H9 (cell line): ENCODE results near the gene TAOK3. TPM values are rescaled to one million over a fixed set of nuclear protein-coding genes. Genes with fewer than 3 reads are reported as not detected.

Experiments
- DNase-seq: peaks from one replicate; pipeline ENCODE4 v3.0.0-alpha.2; 2017
- H2AFZ ChIP-seq: one replicate; pipeline ENCODE4 v1.6.1; 2013; ENCODE audit warnings: mild to moderate bottlenecking, low read length, control low read depth, moderate library complexity
- H2AK5ac ChIP-seq: 2 replicates; pipeline ENCODE4 v1.6.1; 2013; ENCODE audit warnings: low read length, control low read depth, mixed read lengths; ENCODE audit not compliant: insufficient read length
- H2BK120ac ChIP-seq: one replicate; pipeline ENCODE4 v1.6.1; 2013; ENCODE audit warnings: low read depth, mild to moderate bottlenecking, low read length, control low read depth, inconsistent platforms; ENCODE audit not compliant: poor library complexity, severe bottlenecking
- H2BK12ac ChIP-seq: 2 replicates; pipeline ENCODE4 v1.6.1; 2013; ENCODE audit warnings: low read length, control low read depth, mixed read lengths, low read depth; ENCODE audit not compliant: insufficient read length
- H2BK15ac ChIP-seq: 2 replicates; pipeline ENCODE4 v1.6.1; 2013; ENCODE audit warnings: low read depth, low read length, control low read depth
- H2BK20ac ChIP-seq: one replicate; pipeline ENCODE4 v1.6.1; 2013; ENCODE audit warnings: low read depth, mild to moderate bottlenecking, low read length, control low read depth, inconsistent platforms; ENCODE audit not compliant: poor library complexity, severe bottlenecking
- H2BK5ac ChIP-seq: 2 replicates; pipeline ENCODE4 v1.6.1; 2013; ENCODE audit warnings: low read length, control low read depth, mixed read lengths; ENCODE audit not compliant: insufficient read length
- H3K14ac ChIP-seq: 2 replicates; pipeline ENCODE4 v1.6.1; 2013; ENCODE audit warnings: low read length, control low read depth; ENCODE audit not compliant: insufficient read depth
- H3K18ac ChIP-seq: 2 replicates; pipeline ENCODE4 v1.6.1; 2013; ENCODE audit warnings: low read depth, mild to moderate bottlenecking, mixed read lengths, low read length, control low read depth; ENCODE audit not compliant: insufficient read length
- H3K23ac ChIP-seq: 2 replicates; pipeline ENCODE4 v1.6.1; 2013; ENCODE audit warnings: low read length, control low read depth, mixed read lengths, low read depth; ENCODE audit not compliant: insufficient read length
- H3K23me2 ChIP-seq: 2 replicates; pipeline ENCODE4 v1.6.1; 2013; ENCODE audit warnings: low read depth, mild to moderate bottlenecking, mixed read lengths, low read length, control low read depth; ENCODE audit not compliant: insufficient read length, poor library complexity, severe bottlenecking
- H3K27ac ChIP-seq: 2 replicates; pipeline ENCODE4 v1.5.1; 2013; ENCODE audit warnings: low read length, control low read depth, mixed read lengths, low read depth; ENCODE audit not compliant: insufficient read length
- H3K27me3 ChIP-seq: 2 replicates; pipeline ENCODE4 v1.6.1; 2013; ENCODE audit warnings: low read length, control low read depth, inconsistent platforms; ENCODE audit not compliant: insufficient read depth
- H3K4ac ChIP-seq: 2 replicates; pipeline ENCODE4 v1.6.1; 2013; ENCODE audit warnings: low read depth, mild to moderate bottlenecking, control low read depth, inconsistent platforms, low read length, moderate library complexity
- H3K4me1 ChIP-seq: 2 replicates; pipeline ENCODE4 v1.6.1; 2013; ENCODE audit warnings: low read length, control low read depth, inconsistent platforms; ENCODE audit not compliant: insufficient read depth
- H3K4me2 ChIP-seq: 2 replicates; pipeline ENCODE4 v1.6.1; 2013; ENCODE audit warnings: low read length, control low read depth, mixed read lengths; ENCODE audit not compliant: insufficient read length, insufficient read depth
- H3K56ac ChIP-seq: 2 replicates; pipeline ENCODE4 v1.6.1; 2013; ENCODE audit warnings: low read depth, mild to moderate bottlenecking, mixed read lengths, low read length, control low read depth; ENCODE audit not compliant: insufficient read length
- H3K79me1 ChIP-seq: 2 replicates; pipeline ENCODE4 v1.6.1; 2013; ENCODE audit warnings: low read depth, mild to moderate bottlenecking, moderate library complexity, low read length, control low read depth, inconsistent platforms; ENCODE audit not compliant: insufficient read depth, poor library complexity, severe bottlenecking
- H3K79me2 ChIP-seq: 2 replicates; pipeline ENCODE4 v1.6.1; 2013; ENCODE audit warnings: low read length, control low read depth, inconsistent platforms; ENCODE audit not compliant: insufficient read depth
- H3K9ac ChIP-seq: 2 replicates; pipeline ENCODE4 v1.6.1; 2013; ENCODE audit warnings: low read length, control low read depth, mixed read lengths; ENCODE audit not compliant: insufficient read length; ENCODE audit errors: extremely low read depth
- H3K9me3 ChIP-seq: one replicate; pipeline ENCODE4 v1.6.1; 2013; ENCODE audit warnings: low read depth, low read length, inconsistent platforms; ENCODE audit not compliant: control insufficient read depth
- H3T11ph ChIP-seq: one replicate; pipeline ENCODE4 v1.6.1; 2013; ENCODE audit warnings: mild to moderate bottlenecking, low read length, control low read depth, inconsistent platforms
- H4K20me1 ChIP-seq: one replicate; pipeline ENCODE4 v1.6.1; 2013; ENCODE audit not compliant: control insufficient read depth, insufficient read length, insufficient read depth
- H4K5ac ChIP-seq: 2 replicates; pipeline ENCODE4 v1.6.1; 2013; ENCODE audit warnings: low read depth, mild to moderate bottlenecking, mixed read lengths, low read length, control low read depth; ENCODE audit not compliant: insufficient read length
- H4K8ac ChIP-seq: replicated peaks from 2 replicates; pipeline ENCODE4 v1.6.1; 2013; ENCODE audit warnings: low read length, control low read depth, mixed read lengths, low read depth; ENCODE audit not compliant: insufficient read length
- H4K91ac ChIP-seq: 2 replicates; pipeline ENCODE4 v1.6.1; 2013; ENCODE audit warnings: low read depth, mild to moderate bottlenecking, moderate library complexity, mixed read lengths, low read length, control low read depth; ENCODE audit not compliant: insufficient read length
- H3K27ac Mint-ChIP-seq, 3 experiments: 2 replicates in 2 of 3; 3 replicates in 1 of 3; pipeline ENCODE4 v1.8.0; 2020 to 2021; ENCODE audit warnings: mixed read lengths in 3 of 3, mild to moderate bottlenecking in 1 of 3, moderate library complexity in 1 of 3
- H3K27me3 Mint-ChIP-seq: 2 replicates; pipeline ENCODE4 v1.8.0; 2021; ENCODE audit warnings: low read depth, mild to moderate bottlenecking, moderate library complexity, mixed read lengths
- H3K36me3 Mint-ChIP-seq, 3 experiments: 2 replicates in 2 of 3; 3 replicates in 1 of 3; pipeline ENCODE4 v1.8.0; 2020 to 2021; ENCODE audit warnings: low read depth in 3 of 3, mixed read lengths in 3 of 3; ENCODE audit not compliant: insufficient read depth in 1 of 3
- H3K4me1 Mint-ChIP-seq, 2 experiments: 2 replicates each; pipeline ENCODE4 v1.8.0; 2020; ENCODE audit warnings: mixed read lengths in 2 of 2
- H3K4me3 Mint-ChIP-seq, 2 experiments: 2 replicates in 1 of 2; 3 replicates in 1 of 2; pipeline ENCODE4 v1.8.0; 2020 to 2021; ENCODE audit warnings: mild to moderate bottlenecking in 2 of 2, mixed read lengths in 2 of 2, moderate library complexity in 1 of 2
- H3K9me3 Mint-ChIP-seq, 2 experiments: 2 replicates in 1 of 2; 3 replicates in 1 of 2; pipeline ENCODE4 v1.8.0; 2020; ENCODE audit warnings: mild to moderate bottlenecking in 2 of 2, mixed read lengths in 2 of 2, moderate library complexity in 1 of 2
- WGBS: extraction: QIAGEN DNeasy Blood & Tissue Kit; methylation state at CpG from one replicate; pipeline ENCODE4 v1.1.7; 2013; ENCODE audit warnings: missing lambda C conversion rate, low lambda C conversion rate, mixed read lengths; ENCODE audit not compliant: insufficient read length; ENCODE audit errors: extremely low coverage; 5-methylcytosine and 5-hydroxymethylcytosine counted together
- total RNA-seq: library from RNA; stranded (reverse); gene quantifications from 2 replicates; pipeline ENCODE4 v1.2.1, GENCODE V29; 2021
- TF ChIP-seq, protein P1 (sequence below): fragments of 200-600 bp; sonication (generic); conservative IDR thresholded peaks from 3 replicates; pipeline ENCODE4 v1.8.0; 2021; ENCODE audit warnings: antibody characterized with exemption, mild to moderate bottlenecking

Gene TAOK3
- total RNA-seq, 1 experiment from 2014 or later, result 5.2 TPM

DNA sequence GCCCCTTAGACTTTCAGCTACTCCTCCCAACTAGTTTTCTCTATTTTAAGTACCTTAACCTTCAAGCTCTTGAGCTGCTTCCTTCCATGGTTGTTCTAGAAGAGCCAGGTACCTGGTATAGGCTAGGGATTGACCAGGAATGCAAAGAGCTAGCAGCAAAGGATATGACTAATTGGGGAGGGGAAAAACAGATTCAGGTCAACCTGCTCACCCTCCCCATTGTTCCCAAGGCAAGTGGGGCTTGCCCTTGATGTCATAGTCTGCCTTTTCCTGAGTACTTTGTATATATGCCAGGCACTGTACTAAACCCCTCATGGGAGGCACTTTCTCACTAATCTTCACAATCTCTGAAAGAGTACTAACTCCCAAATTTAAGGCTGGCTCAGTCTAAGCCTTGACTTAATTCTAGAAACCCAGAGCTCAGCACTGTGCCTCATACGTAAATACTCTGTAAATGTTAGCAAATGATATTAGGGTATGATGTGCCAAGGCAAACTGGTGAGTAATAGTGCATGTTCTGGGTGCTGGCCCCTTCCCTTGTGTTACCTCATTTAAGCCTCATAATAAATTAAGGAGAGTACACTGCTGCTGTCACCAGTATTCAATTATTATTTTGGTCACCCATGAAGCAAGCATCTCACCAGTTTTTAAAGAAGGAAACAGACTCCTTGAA, 45.8 kb upstream of the TAOK3 start:
- H3K4me1 Mint-ChIP-seq, result peaks cover 0 to 2% of the 10 kb centered on the region in 2 experiments; a peak in 2 of 4 replicates
- Histone ChIP-seq H3K14ac (no peak overlapping the region), H3K56ac (no peak overlapping the region), H3K23ac (no peak overlapping the region), H3K18ac (no peak overlapping the region), H3K79me2 (no peaks in the 10 kb centered on the region), H2AK5ac (no peak overlapping the region), H4K5ac (no peak overlapping the region), H2AFZ (no peak overlapping the region), H3K79me1 (no peaks in the 10 kb centered on the region), H2BK12ac (no peak overlapping the region), H3K27me3 (no peaks in the 10 kb centered on the region), H3K9me3 (no peaks in the 10 kb centered on the region), H3K4me2 (no peak overlapping the region), H3K4ac (no peak overlapping the region), H4K91ac (no peak overlapping the region), H2BK20ac (no peak overlapping the region), H2BK5ac (no peak overlapping the region), H2BK15ac (no peak overlapping the region), H3T11ph (no peak overlapping the region), H4K8ac (no peak overlapping the region), H3K27ac (no peak overlapping the region), H3K9ac (no peak overlapping the region), H4K20me1 (no peaks in the 10 kb centered on the region), H3K4me1 (no peaks in the 10 kb centered on the region), H3K23me2 (no peaks in the 10 kb centered on the region), H2BK120ac (no peak overlapping the region)
- no peaks in the 10 kb centered on the region for H3K9me3 Mint-ChIP-seq
- peaks cover 34 to 48% (median 46%) of the 10 kb centered on the region in 3 experiments; a peak in 6 of 7 replicates for H3K36me3 Mint-ChIP-seq
- TF ChIP-seq, protein P1, sequence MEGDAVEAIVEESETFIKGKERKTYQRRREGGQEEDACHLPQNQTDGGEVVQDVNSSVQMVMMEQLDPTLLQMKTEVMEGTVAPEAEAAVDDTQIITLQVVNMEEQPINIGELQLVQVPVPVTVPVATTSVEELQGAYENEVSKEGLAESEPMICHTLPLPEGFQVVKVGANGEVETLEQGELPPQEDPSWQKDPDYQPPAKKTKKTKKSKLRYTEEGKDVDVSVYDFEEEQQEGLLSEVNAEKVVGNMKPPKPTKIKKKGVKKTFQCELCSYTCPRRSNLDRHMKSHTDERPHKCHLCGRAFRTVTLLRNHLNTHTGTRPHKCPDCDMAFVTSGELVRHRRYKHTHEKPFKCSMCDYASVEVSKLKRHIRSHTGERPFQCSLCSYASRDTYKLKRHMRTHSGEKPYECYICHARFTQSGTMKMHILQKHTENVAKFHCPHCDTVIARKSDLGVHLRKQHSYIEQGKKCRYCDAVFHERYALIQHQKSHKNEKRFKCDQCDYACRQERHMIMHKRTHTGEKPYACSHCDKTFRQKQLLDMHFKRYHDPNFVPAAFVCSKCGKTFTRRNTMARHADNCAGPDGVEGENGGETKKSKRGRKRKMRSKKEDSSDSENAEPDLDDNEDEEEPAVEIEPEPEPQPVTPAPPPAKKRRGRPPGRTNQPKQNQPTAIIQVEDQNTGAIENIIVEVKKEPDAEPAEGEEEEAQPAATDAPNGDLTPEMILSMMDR, result no peak
- H3K27ac Mint-ChIP-seq, result no peak overlapping the region
- H3K4me3 Mint-ChIP-seq, result no peak overlapping the region
- WGBS, result no CpG with 5 or more reads among the region's 1 CpG
- DNase-seq, result no peak
- H3K27me3 Mint-ChIP-seq, result no peaks in the 10 kb centered on the region
